Esophagus muscularis mucosa (tissue), 4 donors: ENCODE results near the gene IFT122. TPM values are rescaled to one million over a fixed set of nuclear protein-coding genes. Genes with fewer than 3 reads are reported as not detected.

Experiments used
- DNase-seq: peaks from one replicate; pipeline ENCODE4 v3.0.0-alpha.2; 2017; ENCODE audit errors: extremely low spot score
- H3K27ac ChIP-seq, 4 donors: fragments of 200-600 bp; sonication (generic); replicated peaks in 1 of 4; 1 replicate in 3 of 4; 2 replicates in 1 of 4; pipeline ENCODE4 v1.5.1; 2016 to 2019; ENCODE audit warnings: mild to moderate bottlenecking in 1 of 4
- H3K27me3 ChIP-seq, 4 donors: fragments of 200-600 bp; sonication (generic); one replicate each; pipeline versions ENCODE4 v1.5.1 to v1.6.0; 2016 to 2019
- H3K36me3 ChIP-seq, 4 donors: fragments of 200-600 bp; sonication (generic); one replicate each; pipeline ENCODE4 v1.5.1; 2016 to 2019
- H3K4me1 ChIP-seq, 4 donors: fragments of 200-600 bp; sonication (generic); one replicate each; pipeline ENCODE4 v1.5.1; 2016 to 2019
- H3K4me3 ChIP-seq, 4 donors: fragments of 200-600 bp; sonication (generic); 1 replicate in 2 of 4; 2 replicates in 2 of 4; pipeline ENCODE4 v1.5.1; 2016 to 2019; ENCODE audit warnings: mild to moderate bottlenecking in 4 of 4, moderate library complexity in 1 of 4
- H3K9me3 ChIP-seq, 4 donors: fragments of 200-600 bp; sonication (generic); 1 replicate in 3 of 4; 2 replicates in 1 of 4; pipeline ENCODE4 v1.5.1; 2016 to 2019
- CTCF ChIP-seq, 3 experiments: fragments of 200-600 bp in 2 of 3; fragments of 450-650 bp in 1 of 3; sonication (generic) in 2 of 3; IDR thresholded peaks; one replicate each; pipeline ENCODE4 v1.5.1; 2017 to 2019; ENCODE audit warnings: antibody characterized with exemption in 3 of 3, mild to moderate bottlenecking in 2 of 3, moderate library complexity in 1 of 3
- EP300 ChIP-seq: sonication (generic); formaldehyde crosslinking; IDR thresholded peaks from one replicate; pipeline ENCODE4 v1.6.1; 2017; ENCODE audit warnings: antibody characterized with exemption
- POLR2A ChIP-seq: fragments of 450-650 bp; IDR thresholded peaks from one replicate; pipeline ENCODE4 v1.6.1; 2017; ENCODE audit warnings: antibody characterized with exemption, moderate library complexity, mild to moderate bottlenecking, low read depth
- POLR2AphosphoS5 ChIP-seq, 2 donors: sonication (generic); formaldehyde crosslinking; IDR thresholded peaks; one replicate each; pipeline ENCODE4 v1.6.1; 2017; ENCODE audit warnings: antibody characterized with exemption in 2 of 2
- WGBS: methylation state at CpG from one replicate; pipeline ENCODE4 v1.1.5; 2018; 5-methylcytosine and 5-hydroxymethylcytosine counted together
- intact Hi-C: fragments of 100-400 bp; cut with DNase I; formaldehyde crosslinking; loops from one replicate; pipeline ENCODE4 v1.15.1; 2023
- total RNA-seq, 4 donors: library from RNA; depleted of rRNA; stranded (reverse); fragments of >200 nt; gene quantifications; one replicate each; pipeline versions ENCODE4 v1.1.0 to v1.2.1, GENCODE V29; 2016

Gene IFT122
- total RNA-seq, 4 donors from 2014 or later = 19.5 to 32.8 (median 21.9) TPM

DNA sequence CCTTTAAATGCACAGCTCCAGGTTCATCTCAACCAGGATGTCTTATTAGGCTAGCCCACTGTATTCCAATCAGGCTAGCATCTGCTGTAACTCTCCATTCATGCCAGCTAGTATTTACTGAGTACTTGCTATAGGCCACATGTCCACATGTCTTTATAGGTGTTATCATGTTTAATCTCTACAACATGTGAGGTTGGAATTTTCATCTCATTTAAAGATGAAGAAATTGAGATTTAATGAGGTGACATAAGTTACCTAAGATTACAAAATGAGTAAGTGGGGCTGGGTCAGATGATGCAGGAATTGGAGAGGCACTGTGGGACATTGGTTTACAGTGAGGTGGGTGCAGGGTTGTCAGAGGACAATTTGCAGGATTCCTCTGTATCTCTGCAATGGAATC, 2.9 kb downstream of the IFT122 start:
- Histone ChIP-seq H3K4me3 (no peak overlapping the region), H3K9me3 (no peaks in the 10 kb centered on the region), H3K36me3 (peaks cover 0 to under 1% (median under 1%) of the 10 kb centered on the region in 4 donors), H3K4me1 (peaks cover 34 to 56% (median 52%) of the 10 kb centered on the region in 4 donors), H3K27ac (peak overlapping the region; percentile 84 to 91 (median 88)), H3K27me3 (no peaks in the 10 kb centered on the region)
- intact Hi-C loops = no loop called here
- DNase-seq = no peak
- no peak for TF ChIP-seq CTCF (IDR thresholded peaks at IDR 0.05)
- TF ChIP-seq POLR2AphosphoS5 (IDR thresholded peaks at IDR 0.05) = no peak
- TF ChIP-seq EP300 = no peak
- TF ChIP-seq POLR2A = no peak

DNA sequence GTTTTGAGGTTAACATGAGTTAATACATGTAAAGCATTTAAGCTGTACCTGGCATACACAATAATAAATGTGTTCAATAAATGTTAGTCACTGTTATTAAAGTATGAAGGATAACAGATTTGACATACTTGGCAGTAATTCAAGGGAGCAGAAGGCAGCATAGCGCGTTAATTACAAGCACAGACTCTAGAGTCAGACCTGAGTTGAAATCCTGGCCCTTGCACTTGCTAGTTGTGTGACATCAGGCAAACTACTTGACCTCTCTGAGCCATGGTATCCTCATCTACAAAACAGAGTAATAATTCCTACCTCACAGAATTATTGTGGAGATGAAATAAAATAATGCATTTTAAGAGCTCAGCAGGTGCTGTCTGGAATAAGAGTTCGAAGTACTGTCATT, 5.4 kb downstream of the IFT122 start:
- H3K27me3 ChIP-seq = no peaks in the 10 kb centered on the region
- 88% methylated on average over 3 of the region's 3 CpGs for whole genome bisulfite sequencing
- no peak for DNase-seq
- no peak overlapping the region for H3K4me3 ChIP-seq
- peaks cover 27 to 47% (median 38%) of the 10 kb centered on the region in 4 donors for H3K4me1 ChIP-seq
- TF ChIP-seq POLR2A = no peak
- TF ChIP-seq EP300 = no peak
- TF ChIP-seq POLR2AphosphoS5 (IDR thresholded peaks at IDR 0.05) = no peak
- no peak for TF ChIP-seq CTCF (IDR thresholded peaks at IDR 0.05)
- H3K36me3 ChIP-seq = no peaks in the 10 kb centered on the region
- H3K9me3 ChIP-seq = no peaks in the 10 kb centered on the region
- no peak overlapping the region for H3K27ac ChIP-seq
- intact Hi-C loops = no loop called here

DNA sequence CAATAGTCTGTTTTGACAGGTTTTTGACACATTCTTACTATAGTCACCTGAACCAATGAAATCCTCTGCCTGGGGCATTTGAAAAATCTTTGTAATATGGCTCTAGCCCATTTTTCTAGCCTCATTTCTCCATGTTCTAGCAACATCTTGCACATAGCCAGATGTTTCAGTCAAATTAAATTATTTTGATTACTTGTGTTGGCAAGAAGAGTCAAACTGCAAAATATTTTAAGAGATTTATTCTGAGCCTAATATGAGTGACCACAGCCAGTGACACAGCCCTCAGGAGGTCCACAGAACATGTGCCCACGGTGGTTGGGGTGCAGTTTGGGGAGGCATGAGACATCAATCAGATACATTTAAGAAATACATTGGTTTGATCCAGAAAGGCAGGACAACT, 6.9 kb downstream of the IFT122 start:
- Histone ChIP-seq H3K4me3 (no peak overlapping the region), H3K36me3 (peaks cover 2 to 13% (median 3%) of the 10 kb centered on the region in 4 donors), H3K27me3 (no peaks in the 10 kb centered on the region), H3K27ac (no peak overlapping the region), H3K9me3 (no peaks in the 10 kb centered on the region), H3K4me1 (peaks cover 14 to 33% (median 23%) of the 10 kb centered on the region in 4 donors)
- no peak for DNase-seq
- no peak for TF ChIP-seq POLR2AphosphoS5 (IDR thresholded peaks at IDR 0.05)
- no peak for TF ChIP-seq CTCF (IDR thresholded peaks at IDR 0.05)
- TF ChIP-seq EP300 = no peak
- no peak for TF ChIP-seq POLR2A
- intact Hi-C loops = no loop called here
- 93% methylated on average over 1 of the region's 1 CpG for WGBS

- H3K36me3 ChIP-seq = peaks cover 13 to 27% (median 16%) of the 10 kb centered on the region in 4 donors
- H3K4me3 ChIP-seq = no peak overlapping the region
- TF ChIP-seq POLR2AphosphoS5 (IDR thresholded peaks at IDR 0.05) (no peak), POLR2A (no peak), CTCF (IDR thresholded peaks at IDR 0.05) (no peak), EP300 (no peak)
- WGBS = 88% methylated on average over 18 of the region's 18 CpGs
- intact Hi-C loops = no loop called here
- DNase-seq = no peak
- no peak overlapping the region for H3K27ac ChIP-seq
- H3K9me3 ChIP-seq = no peaks in the 10 kb centered on the region
- H3K27me3 ChIP-seq = no peaks in the 10 kb centered on the region
- H3K4me1 ChIP-seq = peaks cover 2 to 19% (median 9%) of the 10 kb centered on the region in 4 donors
These were observed 8.3 kb downstream of the IFT122 start for GRCh38 chr3:129448186-129448895.
